C4-2B (cell line): ENCODE measurements around the gene TPRN.

Source experiments
- CTCF ChIP-seq: fragments of 450-650 bp; conservative IDR thresholded peaks from 2 replicates; pipeline ENCODE4 v1.5.1; 2017; ENCODE audit warnings: mild to moderate bottlenecking
- ZFX ChIP-seq: fragments of 450-650 bp; IDR thresholded peaks from 2 replicates; pipeline ENCODE4 v1.6.1; 2017

GRCh38 chr9:137184881-137185660 lies 15.5 kb downstream of the TPRN start:
- TF ChIP-seq CTCF: no peak
- no peak for TF ChIP-seq ZFX
